Mammary epithelial cell (primary cell): Measurements from ENCODE around the gene PLD6.

Experiments
- EZH2 ChIP-seq: IDR thresholded peaks from 2 replicates; pipeline ENCODE4 v1.6.1; 2012; ENCODE audit warnings: low read length, inconsistent platforms, borderline replicate concordance
- TF ChIP-seq, protein P1 (sequence below), 2 donors: IDR thresholded peaks in 1 of 2; conservative IDR thresholded peaks in 1 of 2; 2 replicates each; pipeline ENCODE4 v1.5.1; 2011 to 2012; ENCODE audit warnings: inconsistent platforms in 2 of 2, low read length in 2 of 2, mild to moderate bottlenecking in 2 of 2, control low read depth in 1 of 2, low read depth in 1 of 2; ENCODE audit not compliant: insufficient read depth in 1 of 2; ENCODE audit errors: extremely low read depth in 1 of 2

GRCh38 chr17:17235212-17236174 lies 29.4 kb upstream of the PLD6 start:
- TF ChIP-seq, protein P1, sequence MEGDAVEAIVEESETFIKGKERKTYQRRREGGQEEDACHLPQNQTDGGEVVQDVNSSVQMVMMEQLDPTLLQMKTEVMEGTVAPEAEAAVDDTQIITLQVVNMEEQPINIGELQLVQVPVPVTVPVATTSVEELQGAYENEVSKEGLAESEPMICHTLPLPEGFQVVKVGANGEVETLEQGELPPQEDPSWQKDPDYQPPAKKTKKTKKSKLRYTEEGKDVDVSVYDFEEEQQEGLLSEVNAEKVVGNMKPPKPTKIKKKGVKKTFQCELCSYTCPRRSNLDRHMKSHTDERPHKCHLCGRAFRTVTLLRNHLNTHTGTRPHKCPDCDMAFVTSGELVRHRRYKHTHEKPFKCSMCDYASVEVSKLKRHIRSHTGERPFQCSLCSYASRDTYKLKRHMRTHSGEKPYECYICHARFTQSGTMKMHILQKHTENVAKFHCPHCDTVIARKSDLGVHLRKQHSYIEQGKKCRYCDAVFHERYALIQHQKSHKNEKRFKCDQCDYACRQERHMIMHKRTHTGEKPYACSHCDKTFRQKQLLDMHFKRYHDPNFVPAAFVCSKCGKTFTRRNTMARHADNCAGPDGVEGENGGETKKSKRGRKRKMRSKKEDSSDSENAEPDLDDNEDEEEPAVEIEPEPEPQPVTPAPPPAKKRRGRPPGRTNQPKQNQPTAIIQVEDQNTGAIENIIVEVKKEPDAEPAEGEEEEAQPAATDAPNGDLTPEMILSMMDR (conservative IDR thresholded peaks at IDR 0.05 in 1 of 2, IDR thresholded peaks at IDR 0.05 in 1 of 2; ENCODE audit: extremely low read depth in 1 of 2, insufficient read depth in 1 of 2, low read depth in 1 of 2, low read length in 2 of 2), result no peak
- TF ChIP-seq EZH2, result no peak
